ENCODE results near the gene GATB.

GRCh38 chr4:151667048-151667447 lies 93.8 kb downstream of the GATB start:
- no peak for TF ChIP-seq CTCF (conservative IDR thresholded peaks at IDR 0.05 in 1 of 2, IDR thresholded peaks at IDR 0.05 in 1 of 2; ENCODE audit: low read depth in 1 of 2, low read length in 2 of 2)
- no peak for TF ChIP-seq EZH2 (IDR thresholded peaks at IDR 0.05; ENCODE audit: low read length, missing control alignments)

All from fibroblast of lung (primary cell).